ENCODE data around the gene UPK2.

The UPK2 gene

GRCh38 chr11:118913411-118914125 lies 42.5 kb upstream of the UPK2 start:
- Histone ChIP-seq H3K9ac (ENCODE audit: low read depth, low read length) (peak overlapping the region; percentile 56), H3K4me2 (ENCODE audit: low read length) (peak overlapping the region; percentile 73), H3K4me3 (ENCODE audit: low read length) (peak overlapping the region; percentile 32), H3K9me3 (replicated peaks; ENCODE audit: low read length) (no peaks in the 10 kb centered on the region), H3K27me3 (ENCODE audit: control insufficient read depth, insufficient read depth, low read length) (no peaks in the 10 kb centered on the region), H3K4me1 (ENCODE audit: control insufficient read depth, insufficient read depth, low read length) (peaks cover 97% of the 10 kb centered on the region), H3K36me3 (ENCODE audit: insufficient read depth, low read length) (no peaks in the 10 kb centered on the region)

DNA sequence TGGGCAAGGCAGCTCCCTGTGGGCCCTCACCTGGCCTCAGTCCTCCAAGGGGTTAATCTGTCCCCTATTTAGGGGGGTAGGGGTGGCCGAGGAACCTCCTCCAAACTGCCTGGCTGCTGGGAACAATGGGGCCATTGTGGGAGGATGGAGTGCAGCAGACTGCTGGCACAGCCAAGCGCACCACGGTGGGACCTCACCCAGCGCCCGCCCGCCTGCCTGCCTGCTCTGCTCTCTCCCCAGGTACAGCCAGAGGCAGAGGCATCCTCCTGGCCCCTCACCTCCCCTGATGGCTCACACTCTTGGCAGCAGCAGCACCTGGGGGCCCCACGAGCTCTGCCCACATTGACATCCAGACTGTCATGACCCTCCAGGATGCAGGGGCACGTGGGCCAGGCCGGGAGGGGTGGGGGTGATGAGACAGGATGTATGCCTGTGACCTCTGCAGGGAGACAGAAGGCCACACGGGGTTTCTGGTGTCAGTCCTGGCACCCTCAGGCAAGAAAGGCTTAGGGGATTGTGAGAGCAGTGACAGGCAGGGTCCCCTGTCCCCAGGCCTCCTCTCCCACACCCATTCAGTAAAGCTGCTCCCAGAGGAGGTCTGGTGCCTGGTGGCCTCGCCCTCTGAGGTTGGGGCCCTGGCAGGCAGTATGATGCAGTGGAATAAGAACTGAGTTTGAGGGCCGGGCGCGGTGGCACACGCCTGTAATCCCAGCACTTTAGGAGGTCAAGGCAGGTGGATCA lies 41.8 kb upstream of the UPK2 start:
- Histone ChIP-seq H3K4me1 (ENCODE audit: control insufficient read depth, insufficient read depth, low read length) (peaks cover 96% of the 10 kb centered on the region), H3K9ac (ENCODE audit: low read depth, low read length) (peak overlapping the region; percentile 56), H3K9me3 (replicated peaks; ENCODE audit: low read length) (no peaks in the 10 kb centered on the region), H3K4me3 (ENCODE audit: low read length) (peak overlapping the region; percentile 32), H3K36me3 (ENCODE audit: insufficient read depth, low read length) (no peaks in the 10 kb centered on the region), H3K27me3 (ENCODE audit: control insufficient read depth, insufficient read depth, low read length) (no peaks in the 10 kb centered on the region), H3K4me2 (ENCODE audit: low read length) (peak overlapping the region; percentile 60)

- no peaks in the 10 kb centered on the region for H3K36me3 ChIP-seq (ENCODE audit: insufficient read depth, low read length)
- no peaks in the 10 kb centered on the region for H3K9me3 ChIP-seq (replicated peaks; ENCODE audit: low read length)
- peak overlapping the region; percentile 78 for H3K9ac ChIP-seq (ENCODE audit: low read depth, low read length)
- no peak overlapping the region for H3K4me3 ChIP-seq (ENCODE audit: low read length)
- H3K4me1 ChIP-seq (ENCODE audit: control insufficient read depth, insufficient read depth, low read length) = peaks cover 96% of the 10 kb centered on the region
- no peaks in the 10 kb centered on the region for H3K27me3 ChIP-seq (ENCODE audit: control insufficient read depth, insufficient read depth, low read length)
- H3K4me2 ChIP-seq (ENCODE audit: low read length) = no peak overlapping the region
Measured at GRCh38 chr11:118914987-118915386, 41.1 kb upstream of the UPK2 start.

DNA sequence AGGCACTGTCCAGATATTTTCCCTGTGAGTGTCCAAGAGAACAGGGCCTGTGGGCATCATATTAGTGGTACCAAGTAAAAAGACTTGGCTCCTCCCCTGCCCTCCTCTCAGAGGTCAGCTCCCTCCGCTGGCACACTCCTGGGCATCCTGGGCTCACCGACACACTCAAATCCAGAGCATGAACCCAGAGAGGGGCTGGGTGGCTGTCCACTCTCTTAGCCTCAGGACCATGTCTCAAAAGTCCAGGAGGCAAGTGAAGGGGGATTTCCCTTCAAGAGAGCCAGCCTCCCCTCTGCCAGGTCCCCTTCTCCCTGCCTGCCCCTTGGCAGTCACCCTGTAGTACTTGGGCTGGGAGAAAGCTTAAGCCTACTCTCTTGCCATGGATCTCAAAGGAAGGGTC lies 40.7 kb upstream of the UPK2 start:
- Histone ChIP-seq H3K4me1 (ENCODE audit: control insufficient read depth, insufficient read depth, low read length) (peaks cover 97% of the 10 kb centered on the region), H3K9ac (ENCODE audit: low read depth, low read length) (peak overlapping the region; percentile 78), H3K4me2 (ENCODE audit: low read length) (no peak overlapping the region), H3K27me3 (ENCODE audit: control insufficient read depth, insufficient read depth, low read length) (no peaks in the 10 kb centered on the region), H3K9me3 (replicated peaks; ENCODE audit: low read length) (no peaks in the 10 kb centered on the region), H3K36me3 (ENCODE audit: insufficient read depth, low read length) (no peaks in the 10 kb centered on the region), H3K4me3 (ENCODE audit: low read length) (no peak overlapping the region)

DNA sequence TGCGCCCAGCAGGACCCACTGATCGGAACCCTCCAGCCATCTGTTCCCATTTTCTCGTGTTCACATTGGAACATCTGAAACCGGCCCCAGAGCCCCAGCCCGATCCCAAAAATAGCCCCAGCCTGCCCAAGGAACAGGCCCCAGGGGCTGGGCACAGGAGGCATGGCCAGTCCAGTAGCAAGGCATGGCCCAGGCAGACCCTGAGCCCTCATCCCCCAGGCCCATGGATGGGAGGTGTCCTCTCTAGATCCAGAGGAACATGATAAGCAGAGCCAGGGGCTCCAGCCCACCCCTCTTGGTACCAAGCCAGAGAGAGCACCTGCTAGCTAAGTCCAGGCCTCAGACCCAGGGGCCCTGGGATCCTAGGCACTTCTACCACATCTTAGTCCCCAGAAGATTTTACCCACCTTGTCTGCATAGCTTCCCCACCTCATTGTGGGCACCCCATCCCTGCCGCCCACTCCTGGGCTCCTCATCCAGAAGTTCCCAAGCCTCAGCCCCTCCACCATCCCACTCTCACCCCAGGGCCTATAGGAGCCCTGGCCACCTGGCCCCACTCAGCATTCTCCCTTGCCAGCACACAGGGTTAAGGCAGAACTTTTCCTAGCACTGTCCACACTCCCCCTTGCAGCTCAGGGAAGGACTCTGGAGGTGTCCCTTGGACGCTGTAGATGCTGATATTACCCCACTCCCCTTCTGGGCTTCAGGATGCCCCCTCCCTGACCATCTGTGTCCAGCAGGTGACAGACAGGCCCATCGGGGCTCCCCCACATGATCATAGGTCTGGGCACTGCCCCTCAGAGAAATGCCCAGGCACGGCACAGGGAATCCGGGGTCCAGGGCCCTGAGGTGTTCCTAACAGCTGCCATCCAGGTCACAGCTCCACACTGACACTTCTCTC lies 39.9 kb upstream of the UPK2 start:
- Histone ChIP-seq H3K36me3 (ENCODE audit: insufficient read depth, low read length) (no peaks in the 10 kb centered on the region), H3K9ac (ENCODE audit: low read depth, low read length) (peak overlapping the region; percentile 78), H3K9me3 (replicated peaks; ENCODE audit: low read length) (no peaks in the 10 kb centered on the region)

DNA sequence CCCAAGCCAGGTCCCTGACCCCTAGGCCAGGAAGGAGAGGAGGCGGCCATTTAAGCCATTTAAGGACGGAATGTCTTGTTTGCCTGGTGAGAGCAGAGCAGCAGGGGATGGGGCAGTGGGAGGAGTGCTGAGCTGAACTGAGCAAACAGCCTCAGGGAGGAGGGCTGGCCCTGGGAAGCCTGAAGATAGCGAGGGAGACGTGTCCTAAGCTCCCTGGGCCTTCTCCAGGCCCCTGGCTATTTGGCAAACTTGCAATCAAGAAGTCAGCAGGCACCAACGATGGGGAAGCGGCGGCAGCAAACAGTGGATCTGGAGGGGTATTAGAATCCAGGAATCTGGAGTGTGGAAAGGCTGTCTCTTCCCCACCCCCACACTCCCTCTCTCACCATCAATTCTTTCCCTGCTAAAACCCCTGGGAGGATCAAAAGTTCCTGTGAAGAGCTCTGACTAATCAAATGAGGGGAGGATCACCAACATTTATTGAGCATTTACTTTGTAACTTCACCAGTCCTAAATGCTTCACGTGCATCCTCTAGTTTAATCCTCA lies 39.2 kb upstream of the UPK2 start:
- Histone ChIP-seq H3K27me3 (ENCODE audit: control insufficient read depth, insufficient read depth, low read length) (no peaks in the 10 kb centered on the region), H3K36me3 (ENCODE audit: insufficient read depth, low read length) (no peaks in the 10 kb centered on the region), H3K4me1 (ENCODE audit: control insufficient read depth, insufficient read depth, low read length) (peaks cover 98% of the 10 kb centered on the region), H3K9me3 (replicated peaks; ENCODE audit: low read length) (no peaks in the 10 kb centered on the region), H3K4me2 (ENCODE audit: low read length) (peak overlapping the region; percentile 75), H3K4me3 (ENCODE audit: low read length) (peak overlapping the region; percentile 1), H3K9ac (ENCODE audit: low read depth, low read length) (peak overlapping the region; percentile 78)

More for the DNA sequence above, 39.9 kb upstream of the UPK2 start:
- Histone ChIP-seq H3K27me3 (ENCODE audit: control insufficient read depth, insufficient read depth, low read length) (no peaks in the 10 kb centered on the region), H3K4me1 (ENCODE audit: control insufficient read depth, insufficient read depth, low read length) (peaks cover 97% of the 10 kb centered on the region), H3K4me2 (ENCODE audit: low read length) (peak overlapping the region; percentile 75), H3K4me3 (ENCODE audit: low read length) (peak overlapping the region; percentile 1)

- Histone ChIP-seq H3K4me2 (ENCODE audit: low read length) (peak overlapping the region; percentile 75), H3K27me3 (ENCODE audit: control insufficient read depth, insufficient read depth, low read length) (no peaks in the 10 kb centered on the region), H3K4me3 (ENCODE audit: low read length) (peak overlapping the region; percentile 48), H3K4me1 (ENCODE audit: control insufficient read depth, insufficient read depth, low read length) (peaks cover 98% of the 10 kb centered on the region), H3K9ac (ENCODE audit: low read depth, low read length) (peak overlapping the region; percentile 78), H3K9me3 (replicated peaks; ENCODE audit: low read length) (no peaks in the 10 kb centered on the region), H3K36me3 (ENCODE audit: insufficient read depth, low read length) (no peaks in the 10 kb centered on the region)
Measured at GRCh38 chr11:118917481-118918127, 38.5 kb upstream of the UPK2 start.

DNA sequence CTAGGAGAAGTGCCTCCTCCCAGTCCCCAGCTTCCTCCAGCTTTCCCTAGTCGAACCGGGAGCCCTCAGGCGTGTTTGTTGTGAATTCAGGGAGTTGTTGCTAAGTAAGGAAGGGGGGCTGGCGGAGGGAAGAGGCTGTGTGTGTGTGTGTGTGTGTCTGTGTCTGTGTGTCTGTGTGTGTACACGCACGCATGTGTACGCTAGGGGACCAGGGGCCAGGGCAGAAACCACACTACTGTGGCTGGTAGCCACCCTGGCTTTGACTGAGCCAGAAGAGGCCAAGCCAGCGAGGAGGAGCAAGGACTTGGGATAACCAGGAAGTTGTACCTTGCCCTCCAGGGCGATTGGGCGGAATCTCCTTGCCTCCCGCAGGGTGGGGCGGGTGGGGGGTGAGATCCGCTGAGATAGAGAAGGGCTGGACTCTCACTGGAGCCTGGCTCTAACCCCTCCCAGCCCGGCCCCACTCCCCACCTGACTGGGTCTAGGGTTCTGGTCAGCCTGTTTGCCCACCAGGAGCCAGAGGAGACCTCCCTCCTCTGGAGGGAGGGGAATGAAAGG lies 37.9 kb upstream of the UPK2 start:
- Histone ChIP-seq H3K36me3 (ENCODE audit: insufficient read depth, low read length) (no peaks in the 10 kb centered on the region), H3K27me3 (ENCODE audit: control insufficient read depth, insufficient read depth, low read length) (no peaks in the 10 kb centered on the region), H3K4me2 (ENCODE audit: low read length) (peak overlapping the region; percentile 75), H3K4me1 (ENCODE audit: control insufficient read depth, insufficient read depth, low read length) (peaks cover 98% of the 10 kb centered on the region), H3K9me3 (replicated peaks; ENCODE audit: low read length) (no peaks in the 10 kb centered on the region), H3K9ac (ENCODE audit: low read depth, low read length) (peak overlapping the region; percentile 78), H3K4me3 (ENCODE audit: low read length) (peak overlapping the region; percentile 53)

GRCh38 chr11:118918686-118919280 lies 37.3 kb upstream of the UPK2 start:
- H3K4me1 ChIP-seq (ENCODE audit: control insufficient read depth, insufficient read depth, low read length) = peaks cover 98% of the 10 kb centered on the region
- peak overlapping the region; percentile 91 for H3K4me2 ChIP-seq (ENCODE audit: low read length)
- no peaks in the 10 kb centered on the region for H3K9me3 ChIP-seq (replicated peaks; ENCODE audit: low read length)
- H3K4me3 ChIP-seq (ENCODE audit: low read length) = peak overlapping the region; percentile 94
- H3K36me3 ChIP-seq (ENCODE audit: insufficient read depth, low read length) = no peaks in the 10 kb centered on the region
- H3K27me3 ChIP-seq (ENCODE audit: control insufficient read depth, insufficient read depth, low read length) = no peaks in the 10 kb centered on the region
- peak overlapping the region; percentile 92 for H3K9ac ChIP-seq (ENCODE audit: low read depth, low read length)

GRCh38 chr11:118921121-118921928 lies 34.8 kb upstream of the UPK2 start:
- Histone ChIP-seq H3K4me1 (ENCODE audit: control insufficient read depth, insufficient read depth, low read length) (peaks cover 79% of the 10 kb centered on the region), H3K9me3 (replicated peaks; ENCODE audit: low read length) (no peaks in the 10 kb centered on the region), H3K27me3 (ENCODE audit: control insufficient read depth, insufficient read depth, low read length) (no peaks in the 10 kb centered on the region), H3K9ac (ENCODE audit: low read depth, low read length) (peak overlapping the region; percentile 92), H3K4me3 (ENCODE audit: low read length) (peak overlapping the region; percentile 94), H3K36me3 (ENCODE audit: insufficient read depth, low read length) (no peaks in the 10 kb centered on the region), H3K4me2 (ENCODE audit: low read length) (peak overlapping the region; percentile 91)
